Measurements from ENCODE around the gene MAN2A1. TPM values are rescaled to one million over a fixed set of nuclear protein-coding genes. Genes with fewer than 3 reads are reported as not detected.

Gene MAN2A1
- total RNA-seq, 1 experiment from 2014 or later, result 86.6 TPM

GRCh38 chr5:109762821-109763220, 73.1 kb downstream of the MAN2A1 start (continued):
- TF ChIP-seq ATF6 (CRISPR knock-in tag; IDR thresholded peaks at IDR 0.05), result no peak
- TF ChIP-seq ZNF425 (CRISPR knock-in tag; conservative IDR thresholded peaks at IDR 0.05), result no peak
- TF ChIP-seq CBFB (CRISPR knock-in tag; IDR thresholded peaks at IDR 0.05; ENCODE audit: low read depth), result no peak

GRCh38 chr5:109767184-109767995, 77.7 kb downstream of the MAN2A1 start:
- Mint-ChIP-seq H3K27ac (no peak overlapping the region), H3K9me3 (no peaks in the 10 kb centered on the region), H3K4me1 (peaks cover 5% of the 10 kb centered on the region), H3K27me3 (ENCODE audit: low read depth) (no peaks in the 10 kb centered on the region), H3K4me3 (no peak overlapping the region), H3K36me3 (peaks cover 36% of the 10 kb centered on the region)
- ChIA-PET CTCF (no interaction called here), POLR2A (no interaction called here)
- ATAC-seq, result no peak
- no peak for DNase-seq (ENCODE audit: low spot score)
- TF ChIP-seq HMGXB4 (CRISPR knock-in tag; IDR thresholded peaks at IDR 0.05) (no peak), MYBL2 (CRISPR knock-in tag; IDR thresholded peaks at IDR 0.05) (no peak), ZMAT4 (CRISPR knock-in tag; IDR thresholded peaks at IDR 0.05) (no peak), CDX4 (CRISPR knock-in tag; IDR thresholded peaks at IDR 0.05; ENCODE audit: borderline replicate concordance) (no peak), ZBTB21 (CRISPR knock-in tag; IDR thresholded peaks at IDR 0.05; ENCODE audit: borderline replicate concordance) (no peak), ATF6 (CRISPR knock-in tag; IDR thresholded peaks at IDR 0.05) (no peak), HMGA2 (CRISPR knock-in tag; IDR thresholded peaks at IDR 0.05) (no peak), ZNF396 (CRISPR knock-in tag; IDR thresholded peaks at IDR 0.05; ENCODE audit: borderline replicate concordance) (no peak), E2F5 (CRISPR knock-in tag; IDR thresholded peaks at IDR 0.05) (no peak), ZNF532 (CRISPR knock-in tag; IDR thresholded peaks at IDR 0.05; ENCODE audit: borderline replicate concordance) (no peak), MAX (CRISPR knock-in tag; IDR thresholded peaks at IDR 0.05) (no peak), RELA (CRISPR knock-in tag; IDR thresholded peaks at IDR 0.05; ENCODE audit: borderline replicate concordance) (no peak), NR2C2 (CRISPR knock-in tag; IDR thresholded peaks at IDR 0.05) (no peak), TEAD1 (CRISPR knock-in tag; IDR thresholded peaks at IDR 0.05) (no peak), JUN (CRISPR knock-in tag; IDR thresholded peaks at IDR 0.05) (no peak), ZNF263 (CRISPR knock-in tag; IDR thresholded peaks at IDR 0.05; ENCODE audit: low read depth) (no peak), EMX1 (CRISPR knock-in tag; IDR thresholded peaks at IDR 0.05) (no peak), PRRX2 (CRISPR knock-in tag; IDR thresholded peaks at IDR 0.05) (no peak)

Measured in WTC11 (cell line).